ENCODE data around the gene TMEM184B.

GRCh38 chr22:38208551-38208968, 64.2 kb downstream of the TMEM184B start:
- TF ChIP-seq SUZ12 (IDR thresholded peaks at IDR 0.05; ENCODE audit: extremely low read depth, insufficient read depth, insufficient read length) (no peak), YY1 (IDR thresholded peaks at IDR 0.05; ENCODE audit: insufficient read depth, insufficient read length) (no peak)

Measured in NT2/D1 (cell line).